HG03159 (cell line): ENCODE measurements around the gene KCNJ16.

Source experiments
- ATAC-seq: cut with Tn5 transposase; IDR thresholded peaks from one replicate; pipeline ENCODE4 v1.9.1; 2021; ENCODE audit warnings: mild to moderate bottlenecking, moderate library complexity; ENCODE audit not compliant: unreplicated experiment

Gene KCNJ16

DNA sequence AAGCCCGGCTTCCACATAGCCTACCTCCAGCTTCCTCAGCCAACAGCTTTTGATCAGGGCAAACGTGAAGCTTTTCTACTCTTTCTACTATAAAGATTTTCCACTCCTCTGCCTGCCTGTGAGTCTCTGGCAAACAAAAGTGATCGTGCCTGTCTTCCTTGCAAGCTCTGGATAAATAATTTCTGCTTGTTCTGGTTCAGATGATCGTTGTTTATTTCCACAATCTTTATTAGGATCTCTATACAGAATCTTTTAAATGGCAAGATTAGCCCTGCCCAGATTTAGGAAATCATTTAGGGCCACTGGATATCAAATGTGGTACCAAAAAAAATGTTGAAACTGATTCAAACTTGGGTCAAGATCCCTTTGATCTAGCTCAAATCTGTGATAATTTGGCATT lies 20.4 kb downstream of the KCNJ16 start:
- ATAC-seq, result no peak

GRCh38 chr17:70096861-70097260 lies 21.8 kb downstream of the KCNJ16 start:
- no peak for ATAC-seq

GRCh38 chr17:70098030-70098429 lies 23.0 kb downstream of the KCNJ16 start:
- ATAC-seq, result no peak

GRCh38 chr17:70099294-70099693 lies 24.3 kb downstream of the KCNJ16 start:
- no peak for ATAC-seq

GRCh38 chr17:70099884-70100283 lies 24.9 kb downstream of the KCNJ16 start:
- no peak for ATAC-seq

GRCh38 chr17:70100983-70101382 lies 26.0 kb downstream of the KCNJ16 start:
- ATAC-seq, result no peak

DNA sequence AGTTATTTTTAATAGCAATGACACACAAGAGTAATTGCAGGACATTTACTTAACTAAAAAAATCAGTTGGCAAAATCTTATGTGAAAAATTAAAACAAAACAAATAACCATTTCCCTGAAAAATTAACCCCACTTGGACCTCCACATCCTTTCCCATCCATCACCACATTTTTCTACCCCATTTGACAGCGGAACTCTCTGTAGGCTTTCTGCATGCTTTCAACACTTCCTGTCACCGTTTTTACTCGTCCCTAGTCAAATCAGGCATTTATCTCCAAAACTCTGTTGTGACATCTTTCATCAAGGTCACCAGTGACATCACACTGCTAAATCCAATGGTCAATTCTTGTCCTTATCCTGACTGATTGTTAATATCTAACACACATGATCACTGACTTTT lies 27.5 kb downstream of the KCNJ16 start:
- ATAC-seq, result no peak

DNA sequence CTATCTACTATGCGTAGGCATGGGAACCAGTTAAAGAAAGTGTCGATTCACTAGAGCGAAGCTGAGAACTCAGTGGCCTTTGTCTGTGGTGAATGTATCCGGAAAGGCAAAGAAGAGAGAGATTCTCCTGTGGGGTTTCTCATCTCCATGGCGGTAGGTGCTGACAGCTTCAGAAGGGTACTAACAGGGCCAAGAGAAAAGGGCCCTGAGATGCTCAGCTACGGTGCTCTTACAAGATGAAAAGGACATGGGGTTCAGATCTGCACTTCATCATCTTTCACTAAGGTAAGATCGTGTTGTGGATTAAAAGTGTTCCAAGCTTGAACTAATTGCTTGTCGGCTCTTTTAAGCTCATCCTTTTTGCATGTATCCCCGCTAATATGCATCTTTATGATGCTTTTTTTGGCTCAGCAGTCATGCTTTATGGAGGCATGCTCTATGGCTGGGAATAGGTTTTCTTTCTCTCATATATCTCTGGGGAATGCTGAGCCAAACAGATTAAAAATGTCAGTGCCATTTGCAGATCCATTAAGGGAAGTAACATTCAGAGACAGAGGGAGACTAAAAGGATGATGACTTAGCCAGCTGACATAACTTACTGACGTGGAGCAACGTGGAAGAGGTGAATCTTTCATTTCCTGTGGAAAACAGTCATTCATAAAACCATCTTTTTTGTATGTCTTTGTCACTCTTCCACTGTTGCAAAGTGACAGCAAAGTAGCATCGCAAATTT lies 29.9 kb downstream of the KCNJ16 start:
- no peak for ATAC-seq

DNA sequence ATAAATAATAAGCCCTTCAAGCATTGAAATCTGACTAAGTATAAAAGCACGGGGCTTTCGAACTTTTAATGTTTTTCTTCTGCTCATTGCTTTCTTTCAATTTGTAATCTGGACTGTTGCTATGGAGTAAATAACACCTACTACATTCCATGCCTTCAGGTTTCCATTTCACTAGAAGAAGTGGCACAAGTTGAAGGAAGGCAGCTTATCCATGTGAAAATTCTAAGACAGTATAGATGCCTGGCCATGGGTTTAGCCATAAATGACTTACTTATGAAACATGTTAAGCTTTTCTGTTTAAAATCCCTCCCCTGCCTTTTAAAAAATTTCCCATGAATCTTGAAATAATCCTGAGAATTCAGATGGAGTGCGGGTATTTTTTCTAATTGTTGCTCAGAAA lies 30.6 kb downstream of the KCNJ16 start:
- no peak for ATAC-seq

- ATAC-seq, result no peak
Observed at GRCh38 chr17:70106551-70106950, 31.5 kb downstream of the KCNJ16 start.

DNA sequence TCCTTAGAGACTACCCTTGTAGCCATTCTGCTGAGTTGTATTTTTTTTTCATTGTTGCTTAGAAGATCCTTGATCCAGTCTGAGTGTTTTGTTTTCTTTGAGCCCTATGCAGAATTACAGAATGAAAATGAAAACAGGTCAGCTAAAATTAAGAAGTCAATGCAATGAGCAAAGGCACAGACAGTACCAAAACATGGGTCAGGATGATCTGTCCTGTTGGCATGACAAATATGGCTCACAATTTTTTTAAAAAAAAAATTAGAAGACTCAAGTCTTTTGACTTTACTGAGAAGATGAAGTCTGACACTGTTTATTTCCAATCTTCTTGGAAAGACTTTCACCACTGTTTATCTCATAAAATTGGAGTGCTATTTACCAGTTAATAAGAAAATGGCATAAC lies 32.4 kb downstream of the KCNJ16 start:
- ATAC-seq, result no peak

- ATAC-seq, result no peak
Observed at GRCh38 chr17:70107904-70108565, 33.0 kb downstream of the KCNJ16 start.

GRCh38 chr17:70109497-70109896 lies 34.5 kb downstream of the KCNJ16 start:
- no peak for ATAC-seq

DNA sequence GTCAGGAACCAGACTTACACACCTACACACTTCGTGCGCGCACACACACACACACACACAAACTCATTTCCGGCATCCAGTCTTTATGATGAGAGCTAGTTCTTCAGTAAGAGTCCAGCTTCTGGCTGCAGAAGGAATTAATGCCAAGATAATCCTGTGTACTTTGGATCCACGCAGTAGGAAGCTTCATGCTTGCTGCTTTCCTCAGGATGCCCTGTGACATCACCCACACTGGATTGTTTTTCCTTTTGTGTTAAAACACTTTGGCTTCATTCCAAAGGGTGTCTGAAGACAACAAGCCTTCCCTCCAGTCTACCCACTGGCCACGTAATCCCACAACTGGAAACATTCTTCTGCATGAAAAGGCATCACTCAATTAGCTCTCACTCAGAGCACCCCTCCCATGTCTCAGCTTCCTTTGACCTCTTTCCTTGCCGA lies 35.4 kb downstream of the KCNJ16 start:
- ATAC-seq, result no peak

DNA sequence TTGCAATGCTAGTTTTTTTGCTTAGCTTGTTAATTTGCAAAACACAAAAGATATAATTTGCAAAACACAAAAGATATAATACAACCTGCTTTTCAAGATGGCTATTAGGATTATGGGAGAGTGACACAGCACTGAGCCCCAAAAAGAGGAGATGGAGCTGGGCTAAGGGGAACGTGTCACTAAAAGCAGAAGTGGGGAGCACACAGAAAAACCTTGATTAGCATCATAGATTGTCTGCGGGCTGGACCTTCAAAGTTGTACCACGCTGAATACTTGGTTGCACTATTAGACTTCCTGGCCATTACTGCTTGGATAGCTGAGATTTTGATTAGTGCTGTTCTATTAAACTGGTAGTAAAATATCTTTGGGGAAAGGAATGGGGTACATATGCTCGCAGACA lies 36.2 kb downstream of the KCNJ16 start:
- no peak for ATAC-seq

- no peak for ATAC-seq
Observed at GRCh38 chr17:70114405-70114804, 39.4 kb downstream of the KCNJ16 start.

DNA sequence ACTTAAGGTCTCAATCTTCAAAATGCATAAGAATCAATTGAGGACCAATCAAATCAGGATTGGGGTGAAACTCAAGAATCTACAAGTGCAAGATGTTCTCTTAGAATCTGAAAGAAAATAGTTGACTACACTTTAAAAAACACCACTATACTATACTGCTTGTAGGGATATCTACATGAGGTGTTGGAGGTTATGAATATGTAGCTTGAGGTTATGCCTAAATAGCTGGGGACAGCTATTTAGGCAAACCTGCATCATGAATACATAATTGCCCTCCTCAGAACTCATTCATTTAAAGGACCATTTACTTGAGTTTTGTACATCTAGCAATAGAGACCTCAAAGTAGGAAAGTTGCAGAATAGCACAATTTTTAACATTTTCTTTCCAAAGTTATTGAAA lies 40.1 kb downstream of the KCNJ16 start:
- no peak for ATAC-seq

DNA sequence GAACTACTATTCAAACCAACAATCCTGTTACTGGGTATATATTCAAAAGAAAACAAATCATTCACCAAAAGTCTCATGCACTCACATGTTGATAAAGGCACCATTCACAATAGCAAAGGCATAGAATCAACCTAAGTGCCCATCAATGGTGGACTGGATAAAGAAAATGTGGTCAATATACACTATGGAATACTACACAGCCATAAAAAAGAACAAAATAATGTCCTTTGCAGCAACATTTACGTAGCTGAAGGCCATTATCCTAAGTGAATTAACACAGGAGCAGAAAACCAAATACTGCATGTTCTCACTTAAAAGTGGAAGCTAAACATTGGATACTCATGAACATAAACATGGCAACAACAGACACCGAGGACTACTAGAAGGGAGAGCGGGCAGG lies 41.9 kb downstream of the KCNJ16 start:
- ATAC-seq, result no peak

DNA sequence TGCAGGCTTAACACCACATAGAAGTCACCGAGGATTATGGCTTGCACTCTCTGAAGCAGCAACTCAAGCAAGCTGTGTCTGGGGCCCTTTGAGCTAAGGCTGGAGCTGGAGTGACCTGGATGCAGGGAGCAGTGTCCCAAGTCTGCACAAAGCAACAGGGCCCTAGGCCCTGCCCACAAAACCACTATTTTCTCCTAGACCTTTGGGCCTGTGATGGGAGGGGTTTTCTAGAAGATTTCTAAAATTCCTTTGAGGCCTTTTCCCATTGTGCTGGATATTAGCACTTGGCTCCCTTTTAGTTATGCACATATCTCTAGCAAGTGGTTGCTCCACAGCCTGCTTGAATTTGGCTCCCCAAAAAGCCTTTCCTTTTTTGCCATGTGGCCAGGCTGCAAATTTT lies 44.5 kb downstream of the KCNJ16 start:
- ATAC-seq, result no peak

GRCh38 chr17:70119983-70120382 lies 45.0 kb downstream of the KCNJ16 start:
- no peak for ATAC-seq

- no peak for ATAC-seq
Observed at GRCh38 chr17:70120425-70120824, 45.4 kb downstream of the KCNJ16 start.

GRCh38 chr17:70121126-70121525 lies 46.1 kb downstream of the KCNJ16 start:
- ATAC-seq, result no peak

DNA sequence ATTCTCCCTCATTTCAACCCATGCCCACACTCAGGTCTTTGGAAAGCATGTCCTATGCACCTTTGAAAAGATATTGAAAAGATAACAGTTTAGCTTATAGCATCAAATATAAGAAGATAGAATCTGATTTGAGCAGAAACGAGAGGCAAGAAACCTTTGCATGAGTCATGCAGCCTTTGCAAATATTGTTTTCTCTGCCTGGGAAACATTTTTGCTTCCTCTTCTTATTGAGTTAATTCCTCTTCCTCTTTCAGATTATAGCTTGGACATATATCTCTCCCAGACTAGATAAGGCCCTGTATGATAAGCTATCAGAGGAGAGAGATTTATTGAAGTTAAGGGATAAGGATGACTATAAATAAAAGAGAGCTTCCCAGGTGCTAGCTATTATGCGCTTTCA lies 48.2 kb downstream of the KCNJ16 start:
- ATAC-seq, result no peak
